Thoracic aorta (tissue), 2 donors: ENCODE results near the gene DPF3. TPM values are rescaled to one million over a fixed set of nuclear protein-coding genes. Genes with fewer than 3 reads are reported as not detected.

ENCODE experiments used
- ATAC-seq: fragments of 150-250 bp; one replicate; pipeline ENCODE4 v1.8.0; 2017; ENCODE audit warnings: low read depth; ENCODE audit not compliant: insufficient number of reproducible peaks, low FRiP score
- DNase-seq: peaks from one replicate; pipeline ENCODE4 v3.0.0-alpha.2; 2020; ENCODE audit warnings: low spot score
- H3K27ac ChIP-seq, 2 donors: fragments of 200-600 bp; sonication (generic); 1 replicate in 1 of 2; 2 replicates in 1 of 2; pipeline ENCODE4 v1.5.1; 2016; ENCODE audit warnings: mild to moderate bottlenecking in 2 of 2, moderate library complexity in 2 of 2
- H3K27me3 ChIP-seq: fragments of 200-600 bp; sonication (generic); replicated peaks from 2 replicates; pipeline ENCODE4 v1.6.0; 2016; ENCODE audit warnings: mild to moderate bottlenecking; ENCODE audit not compliant: insufficient read depth
- H3K36me3 ChIP-seq: fragments of 200-600 bp; sonication (generic); one replicate; pipeline ENCODE4 v1.5.1; 2016
- H3K4me1 ChIP-seq, 2 donors: fragments of 200-600 bp; sonication (generic); 1 replicate in 1 of 2; 2 replicates in 1 of 2; pipeline versions ENCODE4 v1.5.1 to v1.6.0; 2016; ENCODE audit warnings: low read depth in 2 of 2, mild to moderate bottlenecking in 1 of 2; ENCODE audit not compliant: control insufficient read depth in 1 of 2
- H3K4me3 ChIP-seq: fragments of 200-600 bp; sonication (generic); 2 replicates; pipeline ENCODE4 v1.5.1; 2016; ENCODE audit warnings: mild to moderate bottlenecking
- H3K9me3 ChIP-seq: fragments of 200-600 bp; sonication (generic); 2 replicates; pipeline ENCODE4 v1.5.1; 2016
- CTCF ChIP-seq: fragments of 200-600 bp; sonication (generic); IDR thresholded peaks from one replicate; pipeline ENCODE4 v1.5.1; 2019; ENCODE audit warnings: antibody characterized with exemption
- total RNA-seq, 2 donors: library from RNA; depleted of rRNA; stranded (reverse); fragments of >200 nt; gene quantifications; one replicate each; pipeline versions ENCODE4 v1.1.0 to v1.2.3, GENCODE V29; 2016

The DPF3 gene
- total RNA-seq, 2 donors from 2014 or later: 2.2 to 8.9 TPM

- no peak overlapping the region for H3K27ac ChIP-seq
- H3K4me3 ChIP-seq: no peak overlapping the region
Measured at GRCh38 chr14:72924337-72924736, 30.4 kb upstream of the DPF3 start.

DNA sequence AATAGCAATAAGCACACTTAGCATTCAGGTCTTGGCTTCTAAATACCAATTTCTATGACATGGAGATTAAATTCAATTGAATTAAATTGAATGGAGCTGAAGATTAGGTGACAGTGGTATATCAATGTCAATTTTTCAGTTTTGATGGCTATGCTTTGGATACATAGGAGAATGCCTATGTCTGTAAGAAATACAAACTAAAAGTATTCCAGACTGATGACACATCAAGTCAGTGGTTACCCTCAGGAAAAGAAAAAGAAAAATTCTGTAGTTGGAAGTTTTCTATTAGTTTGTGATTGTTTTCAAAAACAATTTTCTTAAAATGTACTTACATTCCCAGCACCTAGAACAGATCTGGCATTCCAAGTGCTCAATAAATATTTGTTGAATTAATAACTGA, 27.5 kb upstream of the DPF3 start:
- Histone ChIP-seq H3K36me3 (no peaks in the 10 kb centered on the region), H3K27ac (no peak overlapping the region), H3K4me3 (no peak overlapping the region), H3K27me3 (no peaks in the 10 kb centered on the region), H3K9me3 (no peaks in the 10 kb centered on the region), H3K4me1 (peaks cover 0 to 35% of the 10 kb centered on the region in 2 donors)
- no peak for TF ChIP-seq CTCF
- DNase-seq (no peak), ATAC-seq (no peak)

More at GRCh38 chr14:72924337-72924736, 30.4 kb upstream of the DPF3 start:
- no peak for DNase-seq
- no peaks in the 10 kb centered on the region for H3K9me3 ChIP-seq
- no peaks in the 10 kb centered on the region for H3K27me3 ChIP-seq
- no peak for TF ChIP-seq CTCF
- no peak for ATAC-seq
- H3K4me1 ChIP-seq: peaks cover 3 to 13% of the 10 kb centered on the region in 2 donors
- H3K36me3 ChIP-seq: no peaks in the 10 kb centered on the region

- no peaks in the 10 kb centered on the region for H3K36me3 ChIP-seq
- peaks cover 0 to 39% of the 10 kb centered on the region in 2 donors for H3K4me1 ChIP-seq
- H3K9me3 ChIP-seq: no peaks in the 10 kb centered on the region
- no peak overlapping the region for H3K4me3 ChIP-seq
- no peak for TF ChIP-seq CTCF
- ATAC-seq (no peak), DNase-seq (no peak)
- H3K27me3 ChIP-seq: no peaks in the 10 kb centered on the region
- H3K27ac ChIP-seq: no peak overlapping the region
Measured at GRCh38 chr14:72920008-72920407, 26.1 kb upstream of the DPF3 start.

- H3K4me1 ChIP-seq: peaks cover 0 to 39% of the 10 kb centered on the region in 2 donors
- peak overlapping the region; percentile 74 to 83 for H3K27ac ChIP-seq
- no peaks in the 10 kb centered on the region for H3K36me3 ChIP-seq
- H3K4me3 ChIP-seq: no peak overlapping the region
- DNase-seq (no peak), ATAC-seq (no peak)
- no peaks in the 10 kb centered on the region for H3K27me3 ChIP-seq
- H3K9me3 ChIP-seq: no peaks in the 10 kb centered on the region
- TF ChIP-seq CTCF: no peak
Measured at GRCh38 chr14:72917094-72917802, 23.3 kb upstream of the DPF3 start.

DNA sequence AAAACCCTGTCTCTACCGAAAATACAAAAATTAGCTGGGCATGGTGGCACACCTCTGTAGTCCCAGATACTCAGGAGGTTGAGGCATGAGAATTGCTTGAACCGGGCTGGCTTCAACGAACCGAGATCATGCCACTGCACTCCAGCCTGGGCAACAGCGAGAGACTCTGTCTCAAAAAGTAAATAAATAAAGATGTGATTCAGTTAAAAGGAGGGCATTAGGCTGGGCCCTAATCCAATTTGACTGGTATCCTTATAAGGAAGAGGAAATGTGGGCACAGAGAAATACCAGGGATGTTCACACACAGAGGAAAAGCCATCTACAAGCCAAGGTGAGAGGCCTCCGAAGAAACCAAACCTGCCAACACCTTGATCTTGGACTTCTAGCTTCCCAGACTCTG, 22.3 kb upstream of the DPF3 start:
- ATAC-seq (peak; percentile 59), DNase-seq (no peak)
- no peaks in the 10 kb centered on the region for H3K27me3 ChIP-seq
- H3K36me3 ChIP-seq: no peaks in the 10 kb centered on the region
- no peak overlapping the region for H3K4me3 ChIP-seq
- H3K4me1 ChIP-seq: peaks cover 0 to 39% of the 10 kb centered on the region in 2 donors
- peak overlapping the region; percentile 74 to 83 for H3K27ac ChIP-seq
- H3K9me3 ChIP-seq: no peaks in the 10 kb centered on the region
- no peak for TF ChIP-seq CTCF
